Brain microvascular endothelial cell (primary cell): ENCODE data around the gene DMWD.

Experiments
- DNase-seq: peaks from one replicate; pipeline ENCODE4 v3.0.0-alpha.2; 2020
- H3K27ac ChIP-seq: fragments of 250-450 bp; sonication (Bioruptor Pico); 2 replicates; pipeline ENCODE4 v1.5.1; 2020; ENCODE audit warnings: mild to moderate bottlenecking, moderate library complexity
- H3K27me3 ChIP-seq: fragments of 250-450 bp; sonication (Bioruptor Pico); replicated peaks from 2 replicates; pipeline ENCODE4 v1.5.1; 2020; ENCODE audit warnings: mild to moderate bottlenecking
- H3K36me3 ChIP-seq: fragments of 250-450 bp; sonication (Bioruptor Pico); replicated peaks from 2 replicates; pipeline ENCODE4 v1.5.1; 2020; ENCODE audit warnings: mild to moderate bottlenecking
- H3K4me3 ChIP-seq: 2 replicates; pipeline ENCODE4 v1.5.1; 2011; ENCODE audit warnings: low read depth, mild to moderate bottlenecking, control low read depth, low read length, moderate library complexity
- in situ Hi-C: cut with HindIII; loops from 2 replicates; pipeline ENCODE4 v1.10.0; 2017; ENCODE audit warnings: low sequenced_read_pairs, low pct_ligation_motif_present
- TF ChIP-seq, protein P1 (sequence below): IDR thresholded peaks from 2 replicates; pipeline ENCODE4 v1.5.1; 2011; ENCODE audit warnings: low read depth, mild to moderate bottlenecking, moderate library complexity, low read length, control low read depth, inconsistent platforms; ENCODE audit errors: missing control alignments

The DMWD gene

GRCh38 chr19:45814166-45814780, 21.6 kb upstream of the DMWD start:
- Histone ChIP-seq H3K27me3 (no peaks in the 10 kb centered on the region), H3K36me3 (no peaks in the 10 kb centered on the region), H3K4me3 (no peak overlapping the region), H3K27ac (no peak overlapping the region)
- in situ Hi-C loops, result no loop called here
- TF ChIP-seq, protein P1, sequence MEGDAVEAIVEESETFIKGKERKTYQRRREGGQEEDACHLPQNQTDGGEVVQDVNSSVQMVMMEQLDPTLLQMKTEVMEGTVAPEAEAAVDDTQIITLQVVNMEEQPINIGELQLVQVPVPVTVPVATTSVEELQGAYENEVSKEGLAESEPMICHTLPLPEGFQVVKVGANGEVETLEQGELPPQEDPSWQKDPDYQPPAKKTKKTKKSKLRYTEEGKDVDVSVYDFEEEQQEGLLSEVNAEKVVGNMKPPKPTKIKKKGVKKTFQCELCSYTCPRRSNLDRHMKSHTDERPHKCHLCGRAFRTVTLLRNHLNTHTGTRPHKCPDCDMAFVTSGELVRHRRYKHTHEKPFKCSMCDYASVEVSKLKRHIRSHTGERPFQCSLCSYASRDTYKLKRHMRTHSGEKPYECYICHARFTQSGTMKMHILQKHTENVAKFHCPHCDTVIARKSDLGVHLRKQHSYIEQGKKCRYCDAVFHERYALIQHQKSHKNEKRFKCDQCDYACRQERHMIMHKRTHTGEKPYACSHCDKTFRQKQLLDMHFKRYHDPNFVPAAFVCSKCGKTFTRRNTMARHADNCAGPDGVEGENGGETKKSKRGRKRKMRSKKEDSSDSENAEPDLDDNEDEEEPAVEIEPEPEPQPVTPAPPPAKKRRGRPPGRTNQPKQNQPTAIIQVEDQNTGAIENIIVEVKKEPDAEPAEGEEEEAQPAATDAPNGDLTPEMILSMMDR, result no peak
- DNase-seq, result no peak

DNA sequence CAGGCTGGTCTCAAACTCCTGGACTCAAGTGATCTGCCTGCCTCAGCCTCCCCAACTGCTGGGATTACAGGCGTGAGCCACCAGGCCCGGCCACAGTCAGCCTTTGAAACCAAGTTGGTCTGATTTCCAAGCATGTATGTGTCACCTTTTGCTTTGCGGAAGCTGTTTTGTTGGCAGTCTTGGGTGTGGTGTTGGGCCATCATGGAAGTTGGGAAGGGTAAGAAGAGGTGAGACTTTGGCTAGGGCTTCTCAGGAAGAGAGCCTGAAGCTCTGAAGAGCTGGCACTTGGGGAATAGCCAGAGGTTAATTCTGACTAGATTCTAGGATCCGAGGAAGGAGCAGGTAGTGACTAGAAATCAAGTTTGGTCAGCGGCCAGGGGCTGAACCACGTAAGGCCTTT, 19.7 kb upstream of the DMWD start:
- in situ Hi-C loops, result no loop called here
- no peak overlapping the region for H3K27ac ChIP-seq
- TF ChIP-seq, protein P1, result no peak
- H3K4me3 ChIP-seq, result no peak overlapping the region
- no peaks in the 10 kb centered on the region for H3K36me3 ChIP-seq
- no peaks in the 10 kb centered on the region for H3K27me3 ChIP-seq
- DNase-seq, result no peak

DNA sequence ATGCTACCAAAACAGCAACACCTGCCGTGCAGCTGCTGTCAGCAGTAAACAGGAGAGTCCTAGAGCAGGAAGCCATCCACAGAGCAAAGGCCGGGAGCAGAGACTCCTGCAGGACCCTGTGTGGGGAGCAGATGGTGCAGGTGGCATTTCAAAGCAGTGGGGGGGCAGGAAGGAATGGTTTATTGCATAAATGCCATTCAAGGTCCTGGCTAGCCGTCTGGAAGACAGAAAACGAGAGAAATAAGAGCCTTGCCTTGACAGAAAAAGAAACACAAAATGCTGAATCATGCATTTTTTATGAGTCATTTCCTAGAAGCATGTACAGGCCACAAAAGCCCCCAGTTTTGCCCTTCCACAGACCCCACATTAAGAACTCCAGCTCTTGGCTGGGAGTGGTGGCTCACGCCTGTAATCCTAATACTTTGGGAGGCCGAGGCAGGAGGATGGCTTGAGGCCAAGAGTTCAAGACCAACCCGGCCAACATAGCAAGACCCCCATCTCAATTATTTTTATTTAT, 17.1 kb upstream of the DMWD start:
- TF ChIP-seq, protein P1, result no peak
- Histone ChIP-seq H3K4me3 (no peak overlapping the region), H3K27ac (peak overlapping the region; percentile 40)

GRCh38 chr19:45805719-45806118, 13.1 kb upstream of the DMWD start:
- no peak overlapping the region for H3K27ac ChIP-seq
- no peak for DNase-seq
- H3K36me3 ChIP-seq, result no peaks in the 10 kb centered on the region
- H3K27me3 ChIP-seq, result no peaks in the 10 kb centered on the region
- no peak overlapping the region for H3K4me3 ChIP-seq
- TF ChIP-seq, protein P1, result no peak
- in situ Hi-C loops, result no loop called here

More for the DNA sequence above, 17.1 kb upstream of the DMWD start:
- DNase-seq, result peak; percentile 45
- H3K36me3 ChIP-seq, result no peaks in the 10 kb centered on the region
- H3K27me3 ChIP-seq, result no peaks in the 10 kb centered on the region
- in situ Hi-C loops, result no loop called here

GRCh38 chr19:45804959-45805230, 12.2 kb upstream of the DMWD start:
- TF ChIP-seq, protein P1, result no peak
- Histone ChIP-seq H3K27ac (no peak overlapping the region), H3K27me3 (no peaks in the 10 kb centered on the region), H3K4me3 (no peak overlapping the region), H3K36me3 (no peaks in the 10 kb centered on the region)
- in situ Hi-C loops, result no loop called here
- no peak for DNase-seq
